Colonic mucosa (tissue), 4 donors: ENCODE measurements around the gene LHFPL4. TPM values are rescaled to one million over a fixed set of nuclear protein-coding genes. Genes with fewer than 3 reads are reported as not detected.

Experiments used
- DNase-seq: peaks from one replicate; pipeline ENCODE4 v3.0.0-alpha.2; 2020
- H3K27ac ChIP-seq: fragments of 200-600 bp; one replicate; pipeline ENCODE4 v1.8.0; 2021
- H3K27me3 ChIP-seq: fragments of 200-600 bp; one replicate; pipeline ENCODE4 v1.8.0; 2021
- H3K36me3 ChIP-seq: fragments of 200-600 bp; one replicate; pipeline ENCODE4 v1.8.0; 2021
- H3K4me1 ChIP-seq: fragments of 200-600 bp; one replicate; pipeline ENCODE4 v1.8.0; 2021; ENCODE audit warnings: mild to moderate bottlenecking
- H3K4me3 ChIP-seq: fragments of 200-600 bp; one replicate; pipeline ENCODE4 v1.8.0; 2021
- H3K9ac ChIP-seq, 2 donors: one replicate each; pipeline ENCODE4 v1.7.0; 2013; ENCODE audit warnings: control low read depth in 2 of 2, low read depth in 2 of 2, low read length in 2 of 2
- H3K9me3 ChIP-seq: fragments of 200-600 bp; one replicate; pipeline ENCODE4 v1.8.0; 2021
- CTCF ChIP-seq: fragments of 200-600 bp; IDR thresholded peaks from one replicate; pipeline ENCODE4 v1.8.0; 2022; ENCODE audit warnings: antibody characterized with exemption, mild to moderate bottlenecking
- intact Hi-C: fragments of 100-400 bp; cut with DNase I; formaldehyde crosslinking; loops from one replicate; pipeline ENCODE4 v1.14.1; 2022
- total RNA-seq, 2 donors: library from RNA; stranded (reverse); fragmentation: NEBNext Ultra II Directional in 1 of 2; extraction: Animal tissue kit (Norgen Biotek cat#: 25700) in 1 of 2; gene quantifications; one replicate each; pipeline ENCODE4 v1.2.1, GENCODE V29; 2021
- donor health status: healthy.
- donor health status: DM: no; HTN: no; CAD: no.
- donor health status: DM: no; HTN: no; CAD: no.

Gene LHFPL4
- total RNA-seq, 2 donors from 2014 or later, result 0.05 to 1.2 TPM

GRCh38 chr3:9512456-9513045, 41.1 kb downstream of the LHFPL4 start:
- Histone ChIP-seq H3K4me3 (no peak overlapping the region), H3K9ac (no peak overlapping the region), H3K4me1 (no peaks in the 10 kb centered on the region), H3K36me3 (no peaks in the 10 kb centered on the region), H3K27ac (no peak overlapping the region), H3K9me3 (no peaks in the 10 kb centered on the region), H3K27me3 (peaks cover 5% of the 10 kb centered on the region)
- intact Hi-C loops, result no loop called here
- DNase-seq, result no peak
- no peak for TF ChIP-seq CTCF

- Histone ChIP-seq H3K9me3 (no peaks in the 10 kb centered on the region), H3K9ac (no peak overlapping the region), H3K27me3 (peaks cover 5% of the 10 kb centered on the region), H3K36me3 (no peaks in the 10 kb centered on the region), H3K4me1 (no peaks in the 10 kb centered on the region), H3K4me3 (no peak overlapping the region), H3K27ac (no peak overlapping the region)
- DNase-seq, result no peak
- no peak for TF ChIP-seq CTCF
- intact Hi-C loops, result loop anchor here (10.0 kb wide), 1 partner anchor 176 kb away; no protein-coding TSS in a partner anchor
These were observed 44.8 kb downstream of the LHFPL4 start for GRCh38 chr3:9508781-9509180.

- Histone ChIP-seq H3K27me3 (peaks cover 5% of the 10 kb centered on the region), H3K36me3 (no peaks in the 10 kb centered on the region), H3K9me3 (no peaks in the 10 kb centered on the region), H3K9ac (no peak overlapping the region), H3K27ac (no peak overlapping the region), H3K4me3 (no peak overlapping the region), H3K4me1 (no peaks in the 10 kb centered on the region)
- no peak for TF ChIP-seq CTCF
- DNase-seq, result no peak
- intact Hi-C loops, result loop anchor here (10.0 kb wide), 1 partner anchor 177 kb away; no protein-coding TSS in a partner anchor
These were observed 45.7 kb downstream of the LHFPL4 start for GRCh38 chr3:9507586-9508578.

GRCh38 chr3:9503283-9503682, 50.3 kb downstream of the LHFPL4 start:
- Histone ChIP-seq H3K9ac (no peak overlapping the region), H3K9me3 (no peaks in the 10 kb centered on the region), H3K4me3 (no peak overlapping the region), H3K36me3 (no peaks in the 10 kb centered on the region), H3K27ac (no peak overlapping the region), H3K4me1 (no peaks in the 10 kb centered on the region), H3K27me3 (peaks cover under 1% of the 10 kb centered on the region)
- intact Hi-C loops, result loop anchor here (10.0 kb wide), 1 partner anchor 182 kb away; no protein-coding TSS in a partner anchor
- peak; percentile 75 for TF ChIP-seq CTCF
- peak; percentile 66 for DNase-seq

GRCh38 chr3:9501226-9501625, 52.4 kb downstream of the LHFPL4 start:
- H3K27ac ChIP-seq, result no peak overlapping the region
- intact Hi-C loops, result loop anchor here (10.0 kb wide), 1 partner anchor 184 kb away; no protein-coding TSS in a partner anchor
- no peaks in the 10 kb centered on the region for H3K27me3 ChIP-seq
- no peak for DNase-seq
- H3K4me3 ChIP-seq, result no peak overlapping the region
- no peaks in the 10 kb centered on the region for H3K4me1 ChIP-seq
- H3K36me3 ChIP-seq, result no peaks in the 10 kb centered on the region
- no peak for TF ChIP-seq CTCF
- H3K9ac ChIP-seq, result no peak overlapping the region
- H3K9me3 ChIP-seq, result no peaks in the 10 kb centered on the region
